ENCODE data around the gene TMPRSS9. TPM values are rescaled to one million over a fixed set of nuclear protein-coding genes. Genes with fewer than 3 reads are reported as not detected.

Gene TMPRSS9
- total RNA-seq, 1 experiment from 2014 or later = not detected

GRCh38 chr19:2318923-2319322, 41.1 kb upstream of the TMPRSS9 start:
- Histone ChIP-seq H3K79me2 (ENCODE audit: low read length) (no peaks in the 10 kb centered on the region), H3K36me3 (ENCODE audit: insufficient read depth, low read length) (no peaks in the 10 kb centered on the region), H3K9me3 (ENCODE audit: low read length) (peaks cover 11% of the 10 kb centered on the region), H3K4me2 (ENCODE audit: low read depth, low read length, poor library complexity, severe bottlenecking) (no peak overlapping the region), H3K4me3 (ENCODE audit: low read length) (no peak overlapping the region), H3K4me1 (ENCODE audit: low read length) (peaks cover 13% of the 10 kb centered on the region; the same call in 1 of the 2 replicates), H3K9ac (ENCODE audit: low read length) (no peak overlapping the region), H4K20me1 (ENCODE audit: insufficient read depth, low read depth, low read length) (peaks cover 4% of the 10 kb centered on the region; the same call in 1 of the 2 replicates), H2AFZ (ENCODE audit: low read length) (no peak overlapping the region), H3K27ac (ENCODE audit: low read length) (no peak overlapping the region), H3K27me3 (ENCODE audit: low read length) (no peaks in the 10 kb centered on the region), H3K9me2 (replicated peaks; ENCODE audit: insufficient read depth, low read length) (no peaks in the 10 kb centered on the region)
- no peak for DNase-seq

GRCh38 chr19:2319551-2319950, 40.5 kb upstream of the TMPRSS9 start:
- no peaks in the 10 kb centered on the region for H3K27me3 ChIP-seq (ENCODE audit: low read length)
- H3K9me2 ChIP-seq (replicated peaks; ENCODE audit: insufficient read depth, low read length) = no peaks in the 10 kb centered on the region
- H3K4me3 ChIP-seq (ENCODE audit: low read length) = no peak overlapping the region
- H3K27ac ChIP-seq (ENCODE audit: low read length) = no peak overlapping the region
- H3K9ac ChIP-seq (ENCODE audit: low read length) = no peak overlapping the region
- H2AFZ ChIP-seq (ENCODE audit: low read length) = no peak overlapping the region
- H3K9me3 ChIP-seq (ENCODE audit: low read length) = peaks cover 11% of the 10 kb centered on the region
- peaks cover 4% of the 10 kb centered on the region; the same call in 1 of the 2 replicates for H4K20me1 ChIP-seq (ENCODE audit: insufficient read depth, low read depth, low read length)
- DNase-seq = no peak
- no peaks in the 10 kb centered on the region for H3K79me2 ChIP-seq (ENCODE audit: low read length)
- no peaks in the 10 kb centered on the region for H3K36me3 ChIP-seq (ENCODE audit: insufficient read depth, low read length)
- no peak overlapping the region for H3K4me2 ChIP-seq (ENCODE audit: low read depth, low read length, poor library complexity, severe bottlenecking)
- peaks cover 13% of the 10 kb centered on the region; the same call in 1 of the 2 replicates for H3K4me1 ChIP-seq (ENCODE audit: low read length)

- H3K79me2 ChIP-seq (ENCODE audit: low read length) = no peaks in the 10 kb centered on the region
- H3K4me2 ChIP-seq (ENCODE audit: low read depth, low read length, poor library complexity, severe bottlenecking) = no peak overlapping the region
- H3K9me3 ChIP-seq (ENCODE audit: low read length) = peaks cover 6% of the 10 kb centered on the region
- H2AFZ ChIP-seq (ENCODE audit: low read length) = no peak overlapping the region
- no peaks in the 10 kb centered on the region for H3K9me2 ChIP-seq (replicated peaks; ENCODE audit: insufficient read depth, low read length)
- H3K27me3 ChIP-seq (ENCODE audit: low read length) = no peaks in the 10 kb centered on the region
- no peak for DNase-seq
- peaks cover 13% of the 10 kb centered on the region; the same call in 1 of the 2 replicates for H3K4me1 ChIP-seq (ENCODE audit: low read length)
- H3K4me3 ChIP-seq (ENCODE audit: low read length) = no peak overlapping the region
- H3K27ac ChIP-seq (ENCODE audit: low read length) = no peak overlapping the region
- no peak overlapping the region for H3K9ac ChIP-seq (ENCODE audit: low read length)
- H4K20me1 ChIP-seq (ENCODE audit: insufficient read depth, low read depth, low read length) = peaks cover 4% of the 10 kb centered on the region; the same call in 1 of the 2 replicates
- no peaks in the 10 kb centered on the region for H3K36me3 ChIP-seq (ENCODE audit: insufficient read depth, low read length)
These were observed 40.0 kb upstream of the TMPRSS9 start for GRCh38 chr19:2320049-2320448.

- Histone ChIP-seq H3K4me2 (ENCODE audit: low read depth, low read length, poor library complexity, severe bottlenecking) (no peak overlapping the region), H3K9ac (ENCODE audit: low read length) (no peak overlapping the region), H2AFZ (ENCODE audit: low read length) (no peak overlapping the region), H3K27ac (ENCODE audit: low read length) (no peak overlapping the region), H3K36me3 (ENCODE audit: insufficient read depth, low read length) (no peaks in the 10 kb centered on the region), H3K79me2 (ENCODE audit: low read length) (peaks cover 2% of the 10 kb centered on the region; the same call in 1 of the 2 replicates), H3K9me3 (ENCODE audit: low read length) (no peaks in the 10 kb centered on the region; the same call in 1 of the 2 replicates), H3K27me3 (ENCODE audit: low read length) (no peaks in the 10 kb centered on the region), H3K9me2 (replicated peaks; ENCODE audit: insufficient read depth, low read length) (no peaks in the 10 kb centered on the region), H4K20me1 (ENCODE audit: insufficient read depth, low read depth, low read length) (peaks cover 12% of the 10 kb centered on the region; the same call in 1 of the 2 replicates), H3K4me1 (ENCODE audit: low read length) (peaks cover 13% of the 10 kb centered on the region; the same call in 1 of the 2 replicates), H3K4me3 (ENCODE audit: low read length) (no peak overlapping the region)
- no peak for DNase-seq
These were observed 39.1 kb upstream of the TMPRSS9 start for GRCh38 chr19:2320939-2321338.

GRCh38 chr19:2321565-2322283, 38.3 kb upstream of the TMPRSS9 start:
- Histone ChIP-seq H3K9ac (ENCODE audit: low read length) (no peak overlapping the region), H3K4me1 (ENCODE audit: low read length) (peaks cover 15% of the 10 kb centered on the region; the same call in 1 of the 2 replicates), H3K27me3 (ENCODE audit: low read length) (no peaks in the 10 kb centered on the region), H2AFZ (ENCODE audit: low read length) (no peak overlapping the region), H3K36me3 (ENCODE audit: insufficient read depth, low read length) (no peaks in the 10 kb centered on the region), H4K20me1 (ENCODE audit: insufficient read depth, low read depth, low read length) (peaks cover 13% of the 10 kb centered on the region; the same call in 1 of the 2 replicates), H3K4me2 (ENCODE audit: low read depth, low read length, poor library complexity, severe bottlenecking) (no peak overlapping the region), H3K9me3 (ENCODE audit: low read length) (no peaks in the 10 kb centered on the region), H3K9me2 (replicated peaks; ENCODE audit: insufficient read depth, low read length) (no peaks in the 10 kb centered on the region), H3K79me2 (ENCODE audit: low read length) (peaks cover 8% of the 10 kb centered on the region), H3K27ac (ENCODE audit: low read length) (no peak overlapping the region), H3K4me3 (ENCODE audit: low read length) (no peak overlapping the region)
- DNase-seq = no peak

GRCh38 chr19:2323707-2324106, 36.4 kb upstream of the TMPRSS9 start:
- no peaks in the 10 kb centered on the region for H3K36me3 ChIP-seq (ENCODE audit: insufficient read depth, low read length)
- H3K4me3 ChIP-seq (ENCODE audit: low read length) = no peak overlapping the region
- no peak overlapping the region for H3K27ac ChIP-seq (ENCODE audit: low read length)
- no peak overlapping the region for H3K4me2 ChIP-seq (ENCODE audit: low read depth, low read length, poor library complexity, severe bottlenecking)
- no peak for DNase-seq
- H3K9me3 ChIP-seq (ENCODE audit: low read length) = no peaks in the 10 kb centered on the region
- peaks cover 26% of the 10 kb centered on the region for H3K79me2 ChIP-seq (ENCODE audit: low read length)
- no peak overlapping the region for H2AFZ ChIP-seq (ENCODE audit: low read length)
- peaks cover 20% of the 10 kb centered on the region for H3K4me1 ChIP-seq (ENCODE audit: low read length)
- H4K20me1 ChIP-seq (ENCODE audit: insufficient read depth, low read depth, low read length) = peaks cover 22% of the 10 kb centered on the region; the same call in 1 of the 2 replicates
- no peaks in the 10 kb centered on the region for H3K27me3 ChIP-seq (ENCODE audit: low read length)
- H3K9ac ChIP-seq (ENCODE audit: low read length) = no peak overlapping the region
- H3K9me2 ChIP-seq (replicated peaks; ENCODE audit: insufficient read depth, low read length) = no peaks in the 10 kb centered on the region

- no peaks in the 10 kb centered on the region for H3K36me3 ChIP-seq (ENCODE audit: insufficient read depth, low read length)
- H3K9me3 ChIP-seq (ENCODE audit: low read length) = no peaks in the 10 kb centered on the region
- H3K4me3 ChIP-seq (ENCODE audit: low read length) = no peak overlapping the region
- H3K27me3 ChIP-seq (ENCODE audit: low read length) = no peaks in the 10 kb centered on the region
- H3K9ac ChIP-seq (ENCODE audit: low read length) = no peak overlapping the region
- no peaks in the 10 kb centered on the region for H3K9me2 ChIP-seq (replicated peaks; ENCODE audit: insufficient read depth, low read length)
- H3K79me2 ChIP-seq (ENCODE audit: low read length) = peaks cover 33% of the 10 kb centered on the region
- DNase-seq = no peak
- H2AFZ ChIP-seq (ENCODE audit: low read length) = no peak overlapping the region
- H3K4me2 ChIP-seq (ENCODE audit: low read depth, low read length, poor library complexity, severe bottlenecking) = no peak overlapping the region
- H3K27ac ChIP-seq (ENCODE audit: low read length) = no peak overlapping the region
- peaks cover 22% of the 10 kb centered on the region; the same call in 1 of the 2 replicates for H4K20me1 ChIP-seq (ENCODE audit: insufficient read depth, low read depth, low read length)
- H3K4me1 ChIP-seq (ENCODE audit: low read length) = peaks cover 16% of the 10 kb centered on the region
These were observed 35.7 kb upstream of the TMPRSS9 start for GRCh38 chr19:2324220-2324948.

All from Karpas-422 (cell line).